Measurements from ENCODE around the gene ALDH3A2.
"Not testable (repeated sequence)": the region's sequence is repeated elsewhere in the genome, so short reads cannot be mapped to it uniquely, and the experiment has no call there.

Gene ALDH3A2

DNA sequence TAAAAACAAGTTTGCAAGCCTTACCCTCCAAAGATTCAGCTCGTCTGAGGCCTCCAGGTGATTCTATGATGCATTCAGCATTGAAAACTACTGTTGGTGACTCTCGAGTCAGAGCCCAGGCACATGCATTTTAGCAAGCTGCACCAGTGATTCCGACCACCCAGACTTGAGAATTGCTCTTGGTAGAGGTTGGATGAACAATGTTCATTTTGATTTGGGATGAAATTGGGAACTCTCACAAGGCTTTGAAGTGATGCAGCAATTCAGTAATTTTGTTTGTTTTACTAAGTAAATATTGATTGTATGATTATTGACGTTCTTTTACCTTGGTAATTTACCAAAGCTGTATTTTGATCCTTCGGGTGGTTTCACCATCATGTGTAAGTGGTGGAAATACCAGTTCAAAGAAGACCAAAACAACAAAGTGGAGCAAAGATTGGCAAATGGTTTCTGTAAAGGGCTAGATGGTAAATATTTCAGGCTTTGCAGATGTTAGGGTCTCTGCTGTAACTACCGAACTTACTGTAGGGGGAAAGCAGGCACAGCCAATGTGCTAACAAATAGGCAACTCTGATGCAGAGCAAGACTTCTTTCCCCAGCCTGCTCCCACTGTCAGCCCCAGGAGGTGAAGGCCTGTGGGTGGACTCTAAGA lies 11.8 kb downstream of the ALDH3A2 start:
- no peak overlapping the region for H3K4me3 Mint-ChIP-seq
- no peaks in the 10 kb centered on the region for H3K27me3 Mint-ChIP-seq
- no peak overlapping the region for H3K27ac Mint-ChIP-seq
- H3K9me3 Mint-ChIP-seq, result no peaks in the 10 kb centered on the region
- H3K4me1 Mint-ChIP-seq, result no peaks in the 10 kb centered on the region
- peaks cover 4% of the 10 kb centered on the region for H3K36me3 Mint-ChIP-seq

- H3K27me3 Mint-ChIP-seq, result no peaks in the 10 kb centered on the region
- no peaks in the 10 kb centered on the region for H3K9me3 Mint-ChIP-seq
- no peaks in the 10 kb centered on the region for H3K4me1 Mint-ChIP-seq
- no peak overlapping the region for H3K4me3 Mint-ChIP-seq
- no peak overlapping the region for H3K27ac Mint-ChIP-seq
- peaks cover 3% of the 10 kb centered on the region for H3K36me3 Mint-ChIP-seq
Observed at GRCh38 chr17:19661121-19661520, 12.6 kb downstream of the ALDH3A2 start.

- H3K27me3 Mint-ChIP-seq, result no peaks in the 10 kb centered on the region
- no peak overlapping the region for H3K27ac Mint-ChIP-seq
- no peak overlapping the region for H3K4me3 Mint-ChIP-seq
- no peaks in the 10 kb centered on the region for H3K4me1 Mint-ChIP-seq
- no peaks in the 10 kb centered on the region for H3K9me3 Mint-ChIP-seq
- peaks cover 2% of the 10 kb centered on the region for H3K36me3 Mint-ChIP-seq
Observed at GRCh38 chr17:19663097-19663496, 14.5 kb downstream of the ALDH3A2 start.

GRCh38 chr17:19664136-19664820 lies 15.7 kb downstream of the ALDH3A2 start:
- Mint-ChIP-seq H3K9me3 (no peaks in the 10 kb centered on the region), H3K27me3 (no peaks in the 10 kb centered on the region), H3K4me3 (no peak overlapping the region), H3K36me3 (peaks cover 2% of the 10 kb centered on the region), H3K4me1 (no peaks in the 10 kb centered on the region), H3K27ac (no peak overlapping the region)

GRCh38 chr17:19664821-19665181 lies 16.2 kb downstream of the ALDH3A2 start:
- H3K27me3 Mint-ChIP-seq, result no peaks in the 10 kb centered on the region
- no peaks in the 10 kb centered on the region for H3K9me3 Mint-ChIP-seq
- H3K27ac Mint-ChIP-seq, result no peak overlapping the region
- H3K4me3 Mint-ChIP-seq, result no peak overlapping the region
- H3K4me1 Mint-ChIP-seq, result no peaks in the 10 kb centered on the region
- H3K36me3 Mint-ChIP-seq, result peaks cover 2% of the 10 kb centered on the region

GRCh38 chr17:19669680-19670079 lies 21.1 kb downstream of the ALDH3A2 start:
- H3K36me3 Mint-ChIP-seq, H3K9me3 Mint-ChIP-seq, H3K4me1 Mint-ChIP-seq, H3K27me3 Mint-ChIP-seq, H3K4me3 Mint-ChIP-seq, H3K27ac Mint-ChIP-seq: not testable (repeated sequence)

GRCh38 chr17:19670908-19671307 lies 22.4 kb downstream of the ALDH3A2 start:
- H3K4me3 Mint-ChIP-seq, result no peak overlapping the region
- no peaks in the 10 kb centered on the region for H3K9me3 Mint-ChIP-seq
- peak overlapping the region; percentile 23 for H3K27ac Mint-ChIP-seq

DNA sequence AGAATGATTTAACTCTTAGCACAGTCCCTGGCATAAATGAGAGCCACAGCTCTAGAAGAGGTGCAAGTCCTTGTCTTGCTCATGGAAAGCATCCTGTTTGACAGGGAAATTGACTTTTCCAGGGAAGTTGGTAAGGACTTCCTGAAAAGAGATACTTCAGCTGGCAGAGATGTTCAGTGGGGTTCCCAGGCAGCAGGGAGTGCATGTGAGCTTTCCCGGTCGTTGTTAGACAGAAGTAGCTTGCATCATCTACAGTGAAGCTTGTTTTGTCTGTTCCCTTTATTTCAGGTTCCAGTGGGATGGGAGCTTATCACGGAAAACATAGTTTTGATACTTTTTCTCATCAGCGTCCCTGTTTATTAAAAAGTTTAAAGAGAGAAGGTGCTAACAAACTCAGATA lies 22.9 kb downstream of the ALDH3A2 start:
- H3K4me1 Mint-ChIP-seq, result no peaks in the 10 kb centered on the region
- peaks cover 7% of the 10 kb centered on the region for H3K36me3 Mint-ChIP-seq
- H3K27me3 Mint-ChIP-seq, result no peaks in the 10 kb centered on the region
- no peak overlapping the region for H3K4me3 Mint-ChIP-seq
- no peaks in the 10 kb centered on the region for H3K9me3 Mint-ChIP-seq
- H3K27ac Mint-ChIP-seq, result no peak overlapping the region

More at GRCh38 chr17:19670908-19671307, 22.4 kb downstream of the ALDH3A2 start:
- no peaks in the 10 kb centered on the region for H3K4me1 Mint-ChIP-seq
- H3K36me3 Mint-ChIP-seq, result peaks cover 5% of the 10 kb centered on the region
- no peaks in the 10 kb centered on the region for H3K27me3 Mint-ChIP-seq

GRCh38 chr17:19672009-19672750 lies 23.6 kb downstream of the ALDH3A2 start:
- H3K36me3 Mint-ChIP-seq, result peaks cover 7% of the 10 kb centered on the region
- no peaks in the 10 kb centered on the region for H3K9me3 Mint-ChIP-seq
- H3K27ac Mint-ChIP-seq, result no peak overlapping the region

DNA sequence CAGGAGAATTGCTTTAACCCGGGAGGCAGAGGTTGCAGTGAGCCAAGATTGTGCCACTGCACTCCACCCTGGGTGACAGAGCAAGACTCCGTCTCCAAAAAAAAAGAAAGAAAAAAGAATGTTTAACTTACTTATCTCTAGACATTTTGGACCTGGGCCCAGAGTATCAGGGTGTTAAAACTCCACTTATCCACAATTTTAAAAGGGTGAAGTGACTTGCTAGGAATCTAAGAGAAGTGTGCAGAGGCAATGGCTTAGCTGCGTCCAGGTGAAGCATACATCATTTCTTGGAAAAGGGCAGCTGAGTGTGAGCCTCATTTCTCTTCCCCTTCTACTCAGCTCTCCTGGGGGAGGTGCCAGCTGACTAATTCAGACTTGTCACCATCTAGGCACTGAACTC lies 25.1 kb downstream of the ALDH3A2 start:
- peaks cover 7% of the 10 kb centered on the region for H3K36me3 Mint-ChIP-seq

More at GRCh38 chr17:19672009-19672750, 23.6 kb downstream of the ALDH3A2 start:
- H3K4me1 Mint-ChIP-seq, result no peaks in the 10 kb centered on the region
- H3K27me3 Mint-ChIP-seq, result no peaks in the 10 kb centered on the region
- no peak overlapping the region for H3K4me3 Mint-ChIP-seq

DNA sequence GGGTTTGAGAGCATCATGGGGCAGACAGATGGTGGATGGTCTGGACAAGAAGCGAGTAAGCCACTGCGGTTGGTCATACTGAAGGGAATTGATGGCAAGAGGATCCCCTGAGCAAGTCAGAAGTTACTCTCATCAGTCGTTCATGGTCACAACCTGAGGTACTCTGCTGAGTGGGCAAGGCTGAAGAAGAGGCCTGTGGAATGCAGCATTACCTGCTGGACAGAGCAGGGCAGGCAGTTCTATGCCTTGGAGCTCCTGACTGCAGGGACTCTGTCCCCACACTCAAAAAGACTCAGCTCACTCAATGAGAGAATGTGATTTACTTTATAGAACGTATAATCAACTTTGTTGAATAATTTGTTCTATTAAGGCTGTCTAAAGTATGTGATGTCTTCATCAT lies 28.3 kb downstream of the ALDH3A2 start:
- H3K36me3 Mint-ChIP-seq, result peaks cover 7% of the 10 kb centered on the region
- no peak overlapping the region for H3K27ac Mint-ChIP-seq

More for the DNA sequence above, 25.1 kb downstream of the ALDH3A2 start:
- Mint-ChIP-seq H3K27me3 (no peaks in the 10 kb centered on the region), H3K4me1 (no peaks in the 10 kb centered on the region), H3K4me3 (no peak overlapping the region), H3K27ac (no peak overlapping the region), H3K9me3 (no peaks in the 10 kb centered on the region)

DNA sequence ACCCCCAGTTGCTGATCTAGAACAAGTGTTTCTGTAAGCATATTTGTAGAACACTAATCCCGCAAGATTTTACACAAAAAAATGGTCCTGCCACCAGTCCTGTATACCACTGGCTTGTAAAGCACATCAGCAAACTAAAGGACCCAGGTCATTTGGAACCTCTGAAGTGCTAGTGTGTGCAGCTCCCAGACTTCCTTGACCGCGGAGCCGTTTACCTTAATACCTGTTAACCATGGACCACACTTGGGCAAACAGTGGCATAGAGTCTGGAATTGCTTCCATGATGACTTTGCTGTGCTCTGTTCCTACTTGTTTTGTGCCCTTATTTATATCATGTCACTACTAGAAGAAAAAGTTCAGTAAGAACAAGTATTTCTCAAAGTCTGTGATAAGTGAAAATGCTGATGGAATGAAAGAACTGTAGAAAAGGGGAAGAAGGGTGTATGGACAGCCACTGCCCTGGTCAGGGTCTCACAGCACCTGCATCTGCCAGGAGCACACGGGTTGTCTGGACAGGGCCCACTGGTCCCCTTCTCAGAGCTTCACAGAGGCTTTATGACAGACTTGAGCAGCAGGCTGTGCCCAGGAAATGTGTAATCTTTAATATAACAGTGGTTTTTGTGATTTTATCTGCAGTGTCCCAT lies 29.3 kb downstream of the ALDH3A2 start:
- no peaks in the 10 kb centered on the region for H3K27me3 Mint-ChIP-seq
- no peaks in the 10 kb centered on the region for H3K9me3 Mint-ChIP-seq
- H3K4me1 Mint-ChIP-seq, result no peaks in the 10 kb centered on the region
- H3K27ac Mint-ChIP-seq, result peak overlapping the region; percentile 17
- no peak overlapping the region for H3K4me3 Mint-ChIP-seq
- peaks cover 7% of the 10 kb centered on the region for H3K36me3 Mint-ChIP-seq

More for the DNA sequence above, 28.3 kb downstream of the ALDH3A2 start:
- Mint-ChIP-seq H3K9me3 (no peaks in the 10 kb centered on the region), H3K4me3 (no peak overlapping the region), H3K27me3 (no peaks in the 10 kb centered on the region), H3K4me1 (no peaks in the 10 kb centered on the region)

DNA sequence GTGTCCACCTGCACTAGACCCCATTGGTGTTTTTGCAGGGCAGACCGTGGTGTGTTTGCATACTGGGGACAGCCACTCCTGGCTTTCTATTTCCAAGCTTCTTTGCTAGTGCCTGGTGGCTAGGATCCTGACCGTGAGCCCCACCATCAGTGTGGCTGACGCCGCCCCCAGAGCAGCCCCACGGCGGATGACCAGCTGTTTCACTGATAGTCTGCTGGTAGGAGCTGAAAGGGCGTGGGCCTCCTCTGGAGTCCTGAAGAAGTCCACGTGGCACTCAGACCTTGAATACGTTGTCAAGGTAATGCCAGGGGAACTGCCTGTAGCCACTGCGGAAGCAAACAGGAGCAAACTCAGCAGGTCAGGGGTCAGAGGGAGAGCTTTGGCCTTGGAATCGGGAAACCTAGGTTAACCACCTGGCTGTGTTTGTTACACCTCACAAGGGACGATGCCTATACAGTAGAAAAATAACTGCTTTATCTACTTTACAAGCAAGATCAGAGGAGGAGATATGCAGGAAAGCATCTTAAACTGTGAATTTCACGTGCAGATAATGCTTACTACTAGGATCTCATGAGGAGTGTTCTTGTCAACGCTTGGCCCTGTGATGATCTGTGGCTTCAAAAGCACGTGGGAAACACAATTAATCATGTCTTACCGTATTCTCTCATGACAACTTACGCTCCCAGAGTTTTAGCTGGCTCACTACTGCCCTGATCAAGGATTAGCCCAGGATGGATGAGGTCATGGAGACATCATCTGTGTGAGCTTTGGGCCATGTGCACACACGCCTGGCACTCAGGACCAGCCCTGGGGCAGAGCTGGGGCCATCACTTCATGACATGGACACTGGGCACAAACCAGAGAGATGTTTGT lies 30.3 kb downstream of the ALDH3A2 start:
- peaks cover 7% of the 10 kb centered on the region for H3K36me3 Mint-ChIP-seq
- no peaks in the 10 kb centered on the region for H3K27me3 Mint-ChIP-seq
- H3K4me3 Mint-ChIP-seq, result no peak overlapping the region
- no peaks in the 10 kb centered on the region for H3K4me1 Mint-ChIP-seq
- no peaks in the 10 kb centered on the region for H3K9me3 Mint-ChIP-seq
- no peak overlapping the region for H3K27ac Mint-ChIP-seq

DNA sequence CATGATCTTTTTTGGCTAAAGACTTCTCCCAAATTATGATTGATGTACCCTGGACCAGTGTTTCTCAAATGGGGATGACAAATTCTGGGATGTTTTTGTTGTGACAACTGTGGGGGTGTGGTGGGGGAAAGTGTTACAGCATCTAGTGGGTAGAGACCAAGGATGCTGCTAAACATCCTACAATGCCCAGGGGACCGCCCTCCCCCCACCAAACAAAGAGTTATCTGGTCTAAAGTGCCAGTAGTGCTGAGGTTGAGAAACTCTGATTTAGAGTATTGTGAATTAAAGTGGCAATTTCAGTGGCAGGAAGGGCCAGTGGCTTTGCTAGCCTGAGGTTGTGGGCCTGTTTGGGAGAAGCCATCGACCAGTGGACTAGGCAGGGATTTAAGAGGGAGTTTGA lies 34.6 kb downstream of the ALDH3A2 start:
- no peaks in the 10 kb centered on the region for H3K27me3 Mint-ChIP-seq
- H3K9me3 Mint-ChIP-seq, result no peaks in the 10 kb centered on the region
- peaks cover 4% of the 10 kb centered on the region for H3K36me3 Mint-ChIP-seq
- H3K4me1 Mint-ChIP-seq, result no peaks in the 10 kb centered on the region
- H3K27ac Mint-ChIP-seq, result no peak overlapping the region
- H3K4me3 Mint-ChIP-seq, result no peak overlapping the region
